ENCODE data around the gene MOB1B. TPM values are rescaled to one million over a fixed set of nuclear protein-coding genes. Genes with fewer than 3 reads are reported as not detected.
"Not testable (repeated sequence)": the region's sequence is repeated elsewhere in the genome, so short reads cannot be mapped to it uniquely, and the experiment has no call there.

Gene MOB1B
- polyA plus RNA-seq, 1 donor from 2014 or later, result 32.9 TPM

- Histone ChIP-seq H3F3A (ENCODE audit: insufficient read depth, low read length, poor library complexity, severe bottlenecking) (no peaks in the 10 kb centered on the region), H4K20me1 (ENCODE audit: insufficient read depth) (no peaks in the 10 kb centered on the region), H3K36me3 (ENCODE audit: insufficient read depth, low read length) (peaks cover 17% of the 10 kb centered on the region), H3K9ac (ENCODE audit: low read length) (no peak overlapping the region), H3K9me2 (ENCODE audit: insufficient read depth, low read length) (no peaks in the 10 kb centered on the region), H3K79me2 (replicated peaks; ENCODE audit: insufficient read depth, low read length) (no peaks in the 10 kb centered on the region), H3K9me3 (ENCODE audit: low read length) (no peaks in the 10 kb centered on the region), H3K4me3 (ENCODE audit: low read length) (no peak overlapping the region), H2AFZ (ENCODE audit: low read depth, low read length) (no peak overlapping the region), H3K27ac (ENCODE audit: low read length) (no peak overlapping the region), H3K27me3 (ENCODE audit: insufficient read depth, low read depth, low read length) (no peaks in the 10 kb centered on the region), H3K4me2 (ENCODE audit: low read length) (no peak overlapping the region)
- no peak for TF ChIP-seq TAF1 (IDR thresholded peaks at IDR 0.05; ENCODE audit: low read depth)
- no peak for TF ChIP-seq MXI1 (conservative IDR thresholded peaks at IDR 0.05; ENCODE audit: poor library complexity, severe bottlenecking)
- TF ChIP-seq EZH2 (IDR thresholded peaks at IDR 0.05; ENCODE audit: borderline replicate concordance, insufficient read depth, low read length, poor library complexity, severe bottlenecking), result no peak
- no peak for TF ChIP-seq SMC3 (conservative IDR thresholded peaks at IDR 0.05; ENCODE audit: poor library complexity)
- TF ChIP-seq REST (IDR thresholded peaks at IDR 0.05; ENCODE audit: borderline replicate concordance), result no peak
- no peak for TF ChIP-seq RAD21 (conservative IDR thresholded peaks at IDR 0.05)
- no peak for TF ChIP-seq EP300 (conservative IDR thresholded peaks at IDR 0.05; ENCODE audit: poor library complexity, severe bottlenecking)
- TF ChIP-seq CTCF (IDR thresholded peaks at IDR 0.05; ENCODE audit: poor library complexity, severe bottlenecking), result no peak
- no peak for TF ChIP-seq POLR2AphosphoS5 (IDR thresholded peaks at IDR 0.05)
Measured at GRCh38 chr4:71029504-71029903, 127.3 kb downstream of the MOB1B start.

GRCh38 chr4:71032106-71032505, 129.9 kb downstream of the MOB1B start:
- H3K27me3 ChIP-seq (ENCODE audit: insufficient read depth, low read depth, low read length); H3K9me3 ChIP-seq (ENCODE audit: low read length); H2AFZ ChIP-seq (ENCODE audit: low read depth, low read length); H3K4me2 ChIP-seq (ENCODE audit: low read length); H4K20me1 ChIP-seq (ENCODE audit: insufficient read depth); H3K9me2 ChIP-seq (ENCODE audit: insufficient read depth, low read length); H3K9ac ChIP-seq (ENCODE audit: low read length); H3K27ac ChIP-seq (ENCODE audit: low read length); H3K79me2 ChIP-seq (replicated peaks; ENCODE audit: insufficient read depth, low read length); H3F3A ChIP-seq (ENCODE audit: insufficient read depth, low read length, poor library complexity, severe bottlenecking); H3K4me3 ChIP-seq (ENCODE audit: low read length): not testable (repeated sequence)
- H3K36me3 ChIP-seq (ENCODE audit: insufficient read depth, low read length), result peaks cover 12% of the 10 kb centered on the region

Other genes starting within 250 kb of the MOB1B start
- gene JCHAIN, start 235.9 kb upstream of the MOB1B start, polyA plus RNA-seq, result not detected in 2 replicates
- 11.3 and 13.1 TPM in 2 replicates for gene UTP3, start 213.8 kb upstream of the MOB1B start, polyA plus RNA-seq
- gene RUFY3, start 180.4 kb upstream of the MOB1B start, polyA plus RNA-seq, result 360 and 414 TPM in 2 replicates
- 83.3 and 85.5 TPM in 2 replicates for gene GRSF1, start 62.5 kb upstream of the MOB1B start, polyA plus RNA-seq
- 136 and 147 TPM in 2 replicates for gene DCK, start 91.3 kb downstream of the MOB1B start, polyA plus RNA-seq

Data from neural cell (in vitro differentiated cells).